ENCODE data around the gene HK2.

DNA sequence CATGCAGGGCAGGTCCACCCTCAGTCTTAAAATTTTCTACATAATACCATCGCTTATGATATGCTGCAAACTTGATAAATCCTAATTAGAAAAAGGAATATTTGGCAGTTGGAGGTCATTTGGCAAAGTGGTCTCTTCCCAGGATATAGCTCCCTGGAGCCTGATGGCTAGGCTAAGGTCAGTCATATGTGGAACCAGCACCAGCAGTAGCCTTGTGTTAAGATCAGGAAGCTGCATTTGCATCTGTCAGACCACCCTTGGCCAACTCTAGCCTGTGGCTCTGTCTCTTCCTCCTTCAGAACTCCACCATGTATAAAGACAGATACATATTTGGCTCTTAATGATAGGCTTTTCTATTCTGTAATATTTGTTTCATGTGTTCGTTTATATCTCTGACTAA lies 5.4 kb upstream of the HK2 start:
- TF ChIP-seq, protein P1, sequence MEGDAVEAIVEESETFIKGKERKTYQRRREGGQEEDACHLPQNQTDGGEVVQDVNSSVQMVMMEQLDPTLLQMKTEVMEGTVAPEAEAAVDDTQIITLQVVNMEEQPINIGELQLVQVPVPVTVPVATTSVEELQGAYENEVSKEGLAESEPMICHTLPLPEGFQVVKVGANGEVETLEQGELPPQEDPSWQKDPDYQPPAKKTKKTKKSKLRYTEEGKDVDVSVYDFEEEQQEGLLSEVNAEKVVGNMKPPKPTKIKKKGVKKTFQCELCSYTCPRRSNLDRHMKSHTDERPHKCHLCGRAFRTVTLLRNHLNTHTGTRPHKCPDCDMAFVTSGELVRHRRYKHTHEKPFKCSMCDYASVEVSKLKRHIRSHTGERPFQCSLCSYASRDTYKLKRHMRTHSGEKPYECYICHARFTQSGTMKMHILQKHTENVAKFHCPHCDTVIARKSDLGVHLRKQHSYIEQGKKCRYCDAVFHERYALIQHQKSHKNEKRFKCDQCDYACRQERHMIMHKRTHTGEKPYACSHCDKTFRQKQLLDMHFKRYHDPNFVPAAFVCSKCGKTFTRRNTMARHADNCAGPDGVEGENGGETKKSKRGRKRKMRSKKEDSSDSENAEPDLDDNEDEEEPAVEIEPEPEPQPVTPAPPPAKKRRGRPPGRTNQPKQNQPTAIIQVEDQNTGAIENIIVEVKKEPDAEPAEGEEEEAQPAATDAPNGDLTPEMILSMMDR (conservative IDR thresholded peaks at IDR 0.05; ENCODE audit: low read depth, low read length) = no peak
- TF ChIP-seq EZH2phosphoT487 (IDR thresholded peaks at IDR 0.05; ENCODE audit: borderline replicate concordance, low read length) = no peak
